RCC 7860 (cell line): Measurements from ENCODE around the gene CD59.
"Not testable (repeated sequence)": the region's sequence is repeated elsewhere in the genome, so short reads cannot be mapped to it uniquely, and the experiment has no call there.

Source experiments
- DNase-seq: peaks from one replicate; pipeline ENCODE4 v3.0.0-alpha.2; 2015; ENCODE audit warnings: low spot score
- FAIRE-seq: peaks from 2 replicates; lab custom pipeline; 2012; peaks lifted over from hg19 to GRCh38; lab: Jason Lieb, UNC

The CD59 gene

DNA sequence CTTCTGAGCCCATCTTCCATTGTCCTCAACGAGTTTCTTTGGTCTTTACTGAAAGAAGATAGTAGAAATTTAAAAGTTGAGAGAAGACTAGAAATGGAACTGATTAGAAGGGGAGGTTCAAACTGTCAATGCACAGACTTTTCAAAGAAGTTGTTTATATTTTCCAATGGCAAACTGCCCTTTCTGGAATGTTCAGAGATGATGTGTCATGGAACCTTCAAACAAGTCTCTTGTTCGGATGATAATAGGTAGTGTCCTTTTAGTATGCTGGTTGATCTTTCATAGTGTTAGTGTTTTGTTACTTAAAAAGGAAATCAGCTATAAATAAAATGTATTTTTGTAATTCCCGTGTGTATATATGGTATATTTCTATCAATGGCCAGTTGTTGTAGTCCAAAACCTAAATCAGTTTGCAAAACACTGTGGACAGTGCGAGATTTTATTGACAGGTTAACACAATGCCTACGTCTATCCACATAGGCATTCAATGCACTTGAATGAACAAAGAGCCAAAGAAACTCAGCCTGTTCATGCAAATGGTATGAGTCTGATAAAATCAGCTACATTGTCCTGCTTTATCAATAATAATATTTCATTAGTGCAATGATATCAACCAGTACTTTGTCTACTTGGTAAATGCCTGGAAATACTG, 66.5 kb downstream of the CD59 start:
- no peak for FAIRE-seq
- DNase-seq: no peak

DNA sequence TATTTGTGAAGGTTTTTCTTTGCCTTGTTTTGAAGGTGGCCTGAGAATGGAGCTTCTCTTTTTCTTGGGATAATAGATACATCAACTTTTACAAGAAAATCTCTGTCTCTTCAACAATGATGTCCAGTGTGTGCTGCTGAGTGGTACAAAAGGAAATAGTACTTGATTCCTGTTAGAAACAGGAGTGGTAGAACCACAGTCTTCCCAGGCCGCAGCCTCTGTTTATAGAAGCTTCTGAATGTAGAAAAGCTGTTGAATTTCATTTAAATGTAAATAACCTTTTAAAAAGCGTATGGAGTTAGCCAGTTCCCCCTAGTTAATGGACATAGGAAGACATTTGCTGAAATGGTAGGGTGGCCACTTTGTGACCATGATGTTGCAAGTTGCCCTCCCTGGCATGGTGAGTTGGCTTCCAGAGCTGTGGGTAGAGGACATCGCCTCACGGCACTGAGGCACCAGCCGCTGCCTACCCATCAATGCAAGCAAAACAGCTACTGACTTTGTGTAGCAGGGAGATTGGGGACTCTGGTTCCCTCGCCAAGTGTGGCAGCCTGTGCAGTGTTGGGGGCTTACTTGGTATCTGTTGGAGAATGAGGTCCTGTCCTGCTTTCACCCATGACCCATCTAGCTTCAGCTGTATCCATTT, 67.1 kb downstream of the CD59 start:
- DNase-seq: no peak
- no peak for FAIRE-seq

GRCh38 chr11:33668468-33668825, 67.8 kb downstream of the CD59 start:
- FAIRE-seq: no peak
- DNase-seq: no peak

DNA sequence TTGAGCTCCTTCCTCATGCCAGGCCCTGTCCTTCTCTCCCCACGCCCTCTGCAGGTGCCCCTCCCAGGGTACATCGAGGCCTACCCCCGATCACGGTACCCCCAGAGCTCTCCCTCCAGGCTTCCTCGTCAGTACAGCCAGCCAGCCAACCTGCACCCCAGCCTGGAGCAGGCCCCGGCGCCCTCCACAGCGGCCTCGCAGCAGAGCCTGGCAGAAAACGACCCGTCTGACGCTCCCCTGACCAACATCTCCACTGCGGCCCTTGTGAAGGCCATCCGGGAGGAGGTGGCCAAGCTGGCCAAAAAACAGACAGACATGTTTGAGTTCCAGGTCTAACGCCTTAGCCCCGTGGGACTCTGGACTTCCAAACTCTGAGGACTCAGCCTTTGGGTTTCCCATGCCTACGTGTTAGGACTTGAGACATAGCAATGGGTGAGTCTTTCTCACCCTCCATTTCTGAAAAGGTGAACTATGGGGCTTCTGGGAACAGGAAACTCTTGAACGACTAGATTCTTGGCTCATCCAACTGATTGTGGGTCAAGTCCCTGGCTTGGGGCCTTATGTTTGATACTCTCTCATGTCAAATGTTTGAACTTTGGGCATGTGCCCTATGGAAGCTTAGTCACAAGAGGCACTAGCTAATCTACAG, 68.3 kb downstream of the CD59 start:
- DNase-seq: no peak
- FAIRE-seq: no peak

- FAIRE-seq: no peak
- DNase-seq: no peak
Observed at GRCh38 chr11:33665350-33666106, 70.7 kb downstream of the CD59 start.

DNA sequence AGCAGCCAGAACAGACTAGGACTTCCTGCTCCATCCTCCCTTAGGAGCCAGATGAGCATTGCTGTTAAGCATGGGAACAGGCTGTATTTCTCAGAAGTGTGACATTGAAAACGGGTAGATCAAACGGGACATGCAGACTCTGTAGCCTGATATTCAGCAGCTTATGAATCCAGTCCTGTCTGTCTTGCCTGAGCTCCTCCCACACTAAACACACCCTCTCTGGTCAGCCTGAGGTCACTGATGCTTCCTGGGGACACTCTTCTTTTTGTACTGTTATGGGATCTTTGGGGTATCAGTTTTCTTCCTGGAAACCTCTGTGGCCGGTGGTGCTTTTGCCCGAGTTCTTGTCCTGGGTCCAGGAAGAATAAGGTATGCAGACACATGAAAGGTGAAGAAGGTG, 71.4 kb downstream of the CD59 start:
- FAIRE-seq (no peak), DNase-seq (no peak)

- FAIRE-seq: no peak
Observed at GRCh38 chr11:33664166-33664565, 72.1 kb downstream of the CD59 start.

DNA sequence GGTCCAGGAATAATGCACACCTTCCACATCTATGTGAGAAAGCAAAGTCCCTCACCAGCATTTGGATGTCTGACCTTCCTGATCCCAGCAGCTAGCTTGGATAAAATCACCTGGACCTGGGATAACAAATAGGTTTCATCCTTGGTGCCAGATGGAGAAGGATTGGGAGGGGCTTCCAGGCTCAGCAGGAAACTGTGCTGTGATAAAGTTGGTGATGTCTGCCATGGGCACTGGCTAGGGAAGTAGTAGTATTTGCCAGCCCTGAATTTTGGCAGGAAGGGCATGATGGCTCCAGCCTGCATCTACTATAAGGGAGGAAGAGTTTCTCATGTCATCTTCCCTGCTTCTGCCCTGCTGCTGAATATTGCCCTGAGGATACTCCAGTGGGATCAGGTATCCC, 73.1 kb downstream of the CD59 start:
- FAIRE-seq: no peak
- DNase-seq: no peak

More at GRCh38 chr11:33664166-33664565, 72.1 kb downstream of the CD59 start:
- no peak for DNase-seq

GRCh38 chr11:33661526-33661925, 74.7 kb downstream of the CD59 start:
- FAIRE-seq, DNase-seq: not testable (repeated sequence)

DNA sequence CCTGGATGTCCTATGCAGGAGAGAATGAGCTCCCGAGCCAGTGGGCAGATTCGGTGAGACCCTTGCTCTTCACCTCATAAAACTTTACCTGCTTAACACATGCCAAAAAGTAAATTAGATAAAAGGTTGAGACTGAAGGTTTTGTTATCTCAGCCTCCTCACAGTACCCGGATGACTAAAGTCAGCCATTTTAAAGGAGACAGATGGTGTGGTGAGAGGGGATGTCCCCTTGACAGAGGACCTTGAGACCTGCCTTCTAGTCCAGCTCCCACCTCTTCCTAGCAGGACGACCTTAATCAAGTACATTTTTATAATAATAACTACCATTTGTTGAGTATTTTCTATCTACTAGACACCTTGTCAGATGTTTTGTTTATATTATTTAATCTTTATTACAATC, 75.3 kb downstream of the CD59 start:
- FAIRE-seq: no peak

DNA sequence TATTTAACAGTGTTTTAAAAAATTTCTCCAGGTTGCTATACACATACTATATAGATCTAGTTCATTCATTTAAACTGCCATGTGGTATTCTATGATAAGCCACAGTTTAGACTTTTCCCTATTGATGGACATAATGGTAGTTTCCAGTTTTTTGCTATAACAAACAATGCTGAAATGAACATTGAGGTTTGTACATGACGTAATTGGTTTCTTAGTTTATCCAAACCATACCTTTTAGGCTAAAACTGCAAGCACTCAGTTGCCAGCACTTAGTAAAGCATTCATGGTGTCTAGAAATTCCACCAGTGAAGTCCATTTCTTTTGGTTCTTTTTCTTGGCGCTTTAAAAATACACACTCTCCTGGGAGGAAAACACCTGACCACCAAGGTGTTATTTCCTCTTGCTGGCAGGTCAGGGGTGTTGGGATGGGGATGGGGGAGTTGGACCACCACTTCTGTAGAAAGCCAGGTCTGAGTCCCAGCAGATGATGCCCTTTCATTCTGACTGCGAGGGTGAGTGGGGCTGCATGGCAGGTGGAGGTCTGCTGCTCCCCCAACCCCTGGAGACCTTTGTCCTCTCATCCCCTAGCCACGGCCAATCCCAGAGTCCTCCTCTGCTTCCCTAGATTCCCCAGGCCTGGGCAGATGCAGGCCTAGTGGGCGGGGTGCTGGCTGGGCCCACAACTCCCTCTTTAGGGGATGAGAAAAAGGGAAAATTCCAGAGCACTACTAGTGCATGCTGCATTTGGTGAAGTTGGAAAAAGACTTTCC, 76.7 kb downstream of the CD59 start:
- FAIRE-seq (no peak), DNase-seq (no peak)

More for the DNA sequence above, 75.3 kb downstream of the CD59 start:
- DNase-seq: no peak

DNA sequence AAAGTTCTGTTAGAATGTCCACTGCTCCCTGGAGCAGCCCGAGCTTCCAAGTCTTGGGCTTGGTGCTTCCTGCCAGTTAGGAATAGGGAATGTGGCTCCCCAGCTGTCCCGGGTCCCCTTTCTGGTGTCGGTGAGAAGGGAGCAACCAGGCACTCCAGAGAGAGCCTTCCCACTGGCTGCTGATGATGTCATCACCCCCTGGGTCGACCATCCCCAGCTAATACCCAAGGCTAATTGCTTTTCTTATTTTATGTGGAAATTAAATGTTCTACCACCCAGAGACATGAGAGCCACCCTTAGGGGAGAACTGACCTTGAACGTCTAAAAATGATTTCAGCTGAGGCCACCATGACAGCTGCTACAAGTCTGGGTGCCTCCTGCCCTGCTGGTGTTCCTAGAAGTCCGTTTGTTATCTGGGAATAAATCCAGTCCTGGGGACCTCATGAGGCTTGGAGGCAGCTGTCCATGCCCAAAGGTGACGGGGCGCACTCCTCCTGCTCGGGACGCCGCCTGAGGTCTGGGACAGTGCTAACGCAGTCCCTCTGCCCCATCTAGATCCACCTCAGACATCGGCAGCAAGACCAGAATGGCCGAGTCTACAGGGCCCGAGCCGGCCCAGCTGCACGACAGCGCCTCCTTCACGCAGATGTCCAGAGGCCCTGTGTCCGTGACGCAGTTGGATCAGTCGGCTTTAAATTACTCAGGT, 77.9 kb downstream of the CD59 start:
- DNase-seq (no peak), FAIRE-seq (no peak)

GRCh38 chr11:33657757-33658156, 78.5 kb downstream of the CD59 start:
- no peak for DNase-seq
- FAIRE-seq: no peak

- no peak for FAIRE-seq
- no peak for DNase-seq
Observed at GRCh38 chr11:33656768-33657167, 79.5 kb downstream of the CD59 start.

GRCh38 chr11:33655842-33656600, 80.2 kb downstream of the CD59 start:
- no peak for FAIRE-seq

GRCh38 chr11:33654594-33654993, 81.6 kb downstream of the CD59 start:
- no peak for DNase-seq
- no peak for FAIRE-seq

More at GRCh38 chr11:33655842-33656600, 80.2 kb downstream of the CD59 start:
- no peak for DNase-seq
